Middle frontal gyrus (tissue), 1 donor: ENCODE measurements around the gene RNF40.
"Not testable (repeated sequence)": the region's sequence is repeated elsewhere in the genome, so short reads cannot be mapped to it uniquely, and the experiment has no call there.

Experiments
- DNase-seq: peaks from one replicate; pipeline ENCODE4 v3.0.0-alpha.2; 2015; ENCODE audit warnings: low spot score; ENCODE audit errors: extremely low spot score

RNF40 gene

DNA sequence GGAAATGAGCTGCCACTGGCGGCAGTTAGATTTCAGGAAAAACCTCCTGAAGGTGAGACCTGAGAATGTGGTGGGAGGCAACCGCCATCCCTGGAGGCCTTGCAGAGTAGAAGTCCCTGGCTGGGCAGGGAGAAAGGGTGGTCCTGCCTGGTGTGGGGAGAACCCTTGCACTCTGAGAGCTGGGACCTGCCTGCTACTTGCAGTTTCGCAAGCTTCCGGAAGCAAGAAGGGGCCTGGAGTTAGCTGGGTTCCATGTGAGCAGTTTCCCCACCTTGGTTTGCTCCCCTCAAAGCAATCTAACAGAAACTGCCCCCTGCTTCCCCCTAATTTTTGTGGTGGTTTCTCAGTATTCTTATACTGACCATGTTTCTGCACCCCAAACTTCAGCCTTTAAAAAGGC lies 18.4 kb downstream of the RNF40 start:
- no peak for DNase-seq

- no peak for DNase-seq
These were observed 20.6 kb downstream of the RNF40 start for GRCh38 chr16:30782486-30783279.

DNA sequence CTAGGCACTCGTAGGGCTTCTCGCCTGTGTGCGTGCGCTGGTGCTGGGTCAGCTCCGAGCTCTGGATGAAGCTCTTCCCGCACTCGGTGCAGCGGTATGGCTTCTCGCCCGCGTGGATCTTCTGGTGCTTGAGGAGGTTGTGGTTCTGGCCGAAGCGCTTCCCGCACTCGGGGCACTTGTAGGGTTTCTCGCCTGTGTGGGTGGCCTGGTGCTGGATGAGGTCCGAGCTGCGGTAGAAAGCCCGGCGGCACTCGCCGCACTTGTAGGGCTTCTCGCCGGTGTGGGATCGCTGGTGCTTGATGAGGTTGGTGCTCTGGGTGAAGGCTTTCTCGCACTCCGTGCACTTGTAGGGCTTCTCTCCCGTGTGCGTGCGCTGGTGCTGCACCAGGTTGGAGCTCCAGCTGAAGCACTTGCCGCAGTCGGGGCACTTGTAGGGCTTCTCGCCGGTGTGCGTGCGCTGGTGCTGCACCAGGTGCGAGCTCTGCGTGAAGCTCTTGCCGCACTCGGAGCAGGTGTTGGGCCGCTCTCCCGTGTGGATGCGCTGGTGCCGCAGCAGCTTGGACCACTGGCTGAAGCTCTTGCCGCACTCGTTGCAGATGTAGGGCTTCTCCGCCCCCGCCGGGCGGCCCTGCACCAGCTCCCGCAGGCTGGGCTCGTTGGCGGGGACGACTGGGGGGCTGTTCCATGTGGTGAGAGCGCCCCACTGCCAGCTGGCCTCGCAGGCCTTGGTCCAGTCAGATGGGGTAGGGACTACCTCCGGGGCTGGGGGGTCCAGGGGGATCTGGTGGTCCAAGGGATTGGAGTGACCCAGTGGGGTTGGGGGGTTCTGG lies 21.4 kb downstream of the RNF40 start:
- DNase-seq: no peak

DNA sequence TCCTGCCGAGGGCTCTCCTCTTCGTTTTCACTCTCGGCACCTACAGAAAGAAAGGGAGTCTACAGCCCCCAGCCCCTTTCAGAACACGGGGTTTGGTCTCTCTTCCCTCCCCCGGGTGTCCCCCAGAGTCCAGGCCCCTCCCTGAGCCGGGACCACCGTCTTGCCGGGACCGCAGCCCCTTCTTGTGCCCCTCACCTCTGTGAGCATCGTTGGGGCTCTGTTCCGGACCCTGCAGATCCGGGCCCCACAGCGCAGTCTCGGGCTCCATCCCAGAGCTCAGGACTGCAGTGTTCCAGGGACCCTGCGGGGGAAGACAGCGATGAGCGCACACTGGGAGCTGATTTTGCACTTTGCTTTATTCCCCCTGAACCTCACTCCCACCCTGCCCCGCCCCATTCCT lies 22.1 kb downstream of the RNF40 start:
- no peak for DNase-seq

DNA sequence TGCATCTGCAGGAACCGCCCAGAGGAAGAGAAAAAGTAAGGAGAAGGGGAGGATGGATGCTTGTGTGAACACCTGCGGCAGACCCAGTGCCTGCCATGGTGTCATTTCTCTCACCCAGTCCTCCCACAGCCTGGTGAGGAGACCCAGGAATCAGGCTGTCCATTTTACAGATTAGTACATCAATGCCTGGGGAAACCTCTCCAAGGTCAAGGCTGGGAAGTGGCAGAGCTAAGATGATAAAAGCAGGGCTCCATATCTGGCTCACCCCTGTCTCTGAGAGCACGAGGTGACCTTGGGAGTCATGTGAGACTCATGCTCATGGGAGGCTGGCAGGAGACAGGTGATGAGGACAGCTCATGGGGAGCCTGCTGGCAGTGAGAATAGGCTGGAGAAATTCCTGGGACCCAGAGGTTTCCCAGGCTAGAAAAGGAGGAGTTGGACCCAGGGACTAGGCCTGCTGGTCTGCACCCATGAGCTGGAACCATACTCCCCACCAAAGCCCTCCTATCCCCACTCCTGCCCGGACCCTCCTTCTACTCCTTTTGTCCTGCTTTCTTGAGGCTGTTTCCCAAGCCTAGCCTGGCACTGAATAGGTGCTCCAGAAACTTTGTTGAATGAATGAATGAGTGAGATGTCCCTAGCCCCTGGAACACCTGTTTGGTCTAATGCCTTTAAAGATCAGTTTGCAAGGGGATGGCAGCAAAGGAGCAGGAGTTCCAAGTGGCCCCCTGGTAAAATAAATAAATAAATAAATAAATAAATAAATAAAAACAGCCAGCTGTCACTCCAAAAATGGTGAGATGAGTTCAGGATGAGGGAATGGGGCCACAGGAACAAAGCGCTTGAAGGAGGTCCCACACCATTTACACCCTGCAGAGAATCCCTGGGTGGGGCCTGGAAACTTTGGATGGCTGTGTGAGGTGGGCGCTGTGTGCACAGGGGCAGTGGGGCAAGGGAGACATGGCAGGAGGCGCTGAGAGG lies 23.3 kb downstream of the RNF40 start:
- DNase-seq: no peak

- no peak for DNase-seq
These were observed 24.2 kb downstream of the RNF40 start for GRCh38 chr16:30786115-30786935.

DNA sequence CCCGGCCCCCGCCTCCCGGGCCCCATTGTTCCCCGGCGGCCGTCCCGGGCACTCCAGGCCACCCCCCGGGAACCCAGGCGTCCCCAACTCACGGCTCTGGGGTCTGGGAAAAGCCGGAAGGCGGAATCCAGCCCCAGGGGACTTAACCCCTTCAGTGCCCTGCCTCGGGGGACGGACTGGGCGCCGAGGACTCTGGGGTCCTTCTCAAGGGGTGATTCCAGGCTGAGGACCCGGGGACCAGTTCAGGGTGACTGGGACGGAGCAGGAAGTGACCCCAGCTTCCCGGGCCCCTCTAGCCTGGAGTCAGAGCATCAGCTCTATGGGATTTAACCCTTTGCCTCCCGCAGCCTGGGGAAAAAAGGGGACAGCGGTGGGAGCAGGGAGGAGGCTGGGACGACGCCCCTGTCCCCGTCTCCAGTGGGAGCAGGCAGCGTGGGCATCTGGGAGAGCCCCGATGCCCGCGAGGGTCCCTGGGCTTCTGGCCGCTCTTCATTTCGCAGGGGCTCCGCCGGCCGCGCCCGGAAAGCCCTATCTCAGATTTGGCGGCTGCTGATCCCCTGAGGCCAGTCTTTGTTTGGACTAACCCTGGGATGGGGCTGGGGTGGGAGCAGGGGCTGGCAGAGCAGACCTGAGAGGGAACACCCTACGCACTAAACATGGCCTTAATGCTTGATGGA lies 25.0 kb downstream of the RNF40 start, which contains the start of gene ZNF629:
TSS of gene ZNF629 (minus strand) at position 270 of the 677 bp plus-strand sequence. CDS start 2,723 bp downstream, outside the sequence.
- peak; percentile 65 for DNase-seq

- no peak for DNase-seq
These were observed 25.7 kb downstream of the RNF40 start for GRCh38 chr16:30787613-30788378.

DNA sequence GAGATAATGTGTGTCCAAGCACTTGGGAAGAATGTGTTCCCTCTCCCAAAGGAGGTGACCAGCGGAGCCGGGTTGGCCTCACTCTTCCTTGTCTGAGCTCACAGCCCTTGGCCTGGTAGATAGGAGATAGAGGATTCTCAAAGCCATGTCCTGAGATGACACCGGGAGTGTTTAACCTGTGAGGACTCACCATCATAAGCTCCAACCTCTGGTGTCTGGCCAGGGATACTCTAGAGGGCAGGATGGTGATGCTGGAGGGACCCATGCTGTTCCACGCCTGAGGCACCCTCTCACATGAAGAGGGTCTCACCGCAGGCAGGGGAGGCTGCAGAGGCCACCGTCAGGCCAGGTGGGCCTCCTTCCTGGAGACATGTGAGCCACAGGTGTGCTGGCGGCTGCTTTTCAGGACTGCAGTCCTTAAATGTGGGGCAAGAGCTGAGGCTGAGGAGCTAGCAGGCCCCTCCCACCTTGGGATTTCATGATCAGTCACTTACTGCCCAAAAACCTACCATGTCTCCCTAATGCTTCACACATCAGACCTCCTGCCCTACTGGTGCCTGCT lies 31.5 kb downstream of the RNF40 start:
- DNase-seq: no peak

GRCh38 chr16:30794634-30795033 lies 32.5 kb downstream of the RNF40 start:
- no peak for DNase-seq

GRCh38 chr16:30797670-30798309 lies 35.7 kb downstream of the RNF40 start:
- DNase-seq: no peak

DNA sequence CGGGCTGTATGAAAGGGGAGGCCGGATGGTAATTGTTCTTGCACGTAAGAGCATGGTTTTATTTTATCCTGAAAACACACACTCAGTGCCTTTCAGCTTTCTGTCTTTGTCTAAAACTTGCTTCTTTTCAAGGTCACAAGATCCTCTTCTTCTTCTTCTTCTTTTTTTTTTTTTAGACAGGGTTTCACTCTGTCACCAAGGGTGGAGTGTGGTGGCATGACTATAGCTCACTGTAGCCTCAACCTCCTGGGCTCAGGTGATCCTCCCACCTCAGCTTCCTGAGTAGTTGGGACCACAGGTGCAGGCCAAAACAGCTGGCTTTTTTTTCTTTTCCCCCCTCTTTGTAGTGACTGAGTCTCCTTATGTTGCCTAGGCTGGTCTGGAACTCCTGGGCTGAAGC lies 40.8 kb downstream of the RNF40 start:
- DNase-seq: no peak

DNA sequence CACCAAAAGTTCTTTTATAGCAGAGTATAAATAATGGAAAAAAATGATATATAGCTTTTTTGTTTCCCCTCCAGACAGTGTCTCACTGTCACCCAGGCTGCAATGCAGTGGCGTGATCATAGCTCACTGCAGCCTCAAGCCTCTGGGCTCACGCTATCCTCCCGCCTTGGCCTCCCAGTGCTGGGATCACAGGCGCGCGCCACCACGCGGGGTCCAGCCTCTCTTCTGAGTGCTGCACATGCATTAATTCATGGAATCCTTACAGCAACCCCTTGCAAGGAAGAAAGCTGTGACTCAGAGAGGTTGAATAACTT lies 42.9 kb downstream of the RNF40 start:
- no peak for DNase-seq

GRCh38 chr16:30805370-30806169 lies 43.4 kb downstream of the RNF40 start:
- peak; percentile 68 for DNase-seq

GRCh38 chr16:30808146-30808545 lies 46.0 kb downstream of the RNF40 start:
- DNase-seq: no peak

DNA sequence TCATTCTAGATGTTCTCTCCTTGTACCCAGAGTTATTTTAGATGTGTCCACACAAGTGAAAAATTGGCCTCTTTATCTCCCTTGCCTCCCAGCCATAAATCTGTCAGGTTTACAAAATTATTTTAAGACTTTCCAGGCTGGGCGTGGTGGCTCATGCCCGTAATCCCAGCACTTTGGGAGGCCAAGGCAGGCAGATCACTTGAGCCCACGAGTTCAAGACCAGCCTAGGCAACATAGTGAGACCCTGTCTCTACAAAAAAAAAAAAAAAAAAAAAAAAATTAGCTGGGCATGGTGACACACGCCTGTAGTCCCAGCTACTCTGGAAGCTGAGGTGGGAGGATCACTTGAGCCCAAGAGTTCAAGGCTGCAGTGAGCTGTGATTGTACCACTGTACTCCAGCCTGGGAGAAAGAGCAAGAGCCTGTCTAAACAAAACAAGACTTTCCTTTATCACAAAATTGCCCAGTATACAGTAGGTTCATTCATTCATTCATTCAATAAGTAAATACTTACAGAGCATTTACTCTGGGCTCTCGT lies 46.8 kb downstream of the RNF40 start:
- DNase-seq: not testable (repeated sequence)

DNA sequence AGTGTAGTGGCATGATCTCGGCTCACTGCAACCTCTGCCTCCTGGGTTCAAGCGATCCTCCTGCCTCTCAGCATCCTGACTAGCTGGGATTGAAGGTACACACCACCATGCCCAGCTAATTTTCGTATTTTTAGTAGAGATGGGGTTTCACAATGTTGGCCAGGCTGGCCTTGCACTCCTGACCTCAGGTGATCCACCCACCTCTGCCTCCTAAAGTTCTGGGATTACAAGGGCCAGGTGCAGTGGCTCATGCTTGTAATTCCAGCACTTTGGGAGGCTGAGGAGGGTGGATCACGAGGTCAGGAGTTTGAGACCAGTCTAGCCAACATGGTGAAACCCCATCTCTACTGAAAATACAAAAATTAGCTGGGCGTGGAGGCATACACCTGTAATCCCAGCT lies 47.6 kb downstream of the RNF40 start:
- not testable (repeated sequence) for DNase-seq
